Muscle layer of colon (tissue), 2 donors: Measurements from ENCODE around the gene TMEM120A.

Experiments
- H3K27ac ChIP-seq: one replicate; pipeline ENCODE4 v1.7.0; 2013; ENCODE audit warnings: low read depth, mild to moderate bottlenecking, low read length, moderate library complexity
- H3K27me3 ChIP-seq, 2 donors: one replicate each; pipeline ENCODE4 v1.7.0; 2013; ENCODE audit warnings: low read length in 2 of 2, mild to moderate bottlenecking in 2 of 2; ENCODE audit not compliant: insufficient read depth in 2 of 2, control insufficient read depth in 1 of 2
- H3K36me3 ChIP-seq: one replicate; pipeline ENCODE4 v1.7.0; 2013; ENCODE audit warnings: mild to moderate bottlenecking, low read length; ENCODE audit not compliant: insufficient read depth
- H3K4me1 ChIP-seq: one replicate; pipeline ENCODE4 v1.7.0; 2013; ENCODE audit warnings: mild to moderate bottlenecking, low read length; ENCODE audit not compliant: insufficient read depth
- H3K4me3 ChIP-seq, 2 donors: one replicate each; pipeline ENCODE4 v1.7.0; 2013; ENCODE audit warnings: low read length in 2 of 2, low read depth in 1 of 2, mild to moderate bottlenecking in 1 of 2, moderate library complexity in 1 of 2
- H3K9ac ChIP-seq: one replicate; pipeline ENCODE4 v1.7.0; 2013; ENCODE audit warnings: low read length
- H3K9me3 ChIP-seq: one replicate; pipeline ENCODE4 v1.7.0; 2013; ENCODE audit warnings: mild to moderate bottlenecking, low read length
- donor health status: abdominal sarcoma.
- donor health status: Adenocarcinoma of cecum.

The TMEM120A gene

GRCh38 chr7:75985009-75985517, 9.3 kb downstream of the TMEM120A start:
- no peak overlapping the region for H3K4me3 ChIP-seq
- no peak overlapping the region for H3K27ac ChIP-seq
- H3K9me3 ChIP-seq: no peaks in the 10 kb centered on the region
- peaks cover 47% of the 10 kb centered on the region for H3K36me3 ChIP-seq
- no peak overlapping the region for H3K9ac ChIP-seq
- H3K27me3 ChIP-seq: no peaks in the 10 kb centered on the region
- peaks cover 11% of the 10 kb centered on the region for H3K4me1 ChIP-seq

DNA sequence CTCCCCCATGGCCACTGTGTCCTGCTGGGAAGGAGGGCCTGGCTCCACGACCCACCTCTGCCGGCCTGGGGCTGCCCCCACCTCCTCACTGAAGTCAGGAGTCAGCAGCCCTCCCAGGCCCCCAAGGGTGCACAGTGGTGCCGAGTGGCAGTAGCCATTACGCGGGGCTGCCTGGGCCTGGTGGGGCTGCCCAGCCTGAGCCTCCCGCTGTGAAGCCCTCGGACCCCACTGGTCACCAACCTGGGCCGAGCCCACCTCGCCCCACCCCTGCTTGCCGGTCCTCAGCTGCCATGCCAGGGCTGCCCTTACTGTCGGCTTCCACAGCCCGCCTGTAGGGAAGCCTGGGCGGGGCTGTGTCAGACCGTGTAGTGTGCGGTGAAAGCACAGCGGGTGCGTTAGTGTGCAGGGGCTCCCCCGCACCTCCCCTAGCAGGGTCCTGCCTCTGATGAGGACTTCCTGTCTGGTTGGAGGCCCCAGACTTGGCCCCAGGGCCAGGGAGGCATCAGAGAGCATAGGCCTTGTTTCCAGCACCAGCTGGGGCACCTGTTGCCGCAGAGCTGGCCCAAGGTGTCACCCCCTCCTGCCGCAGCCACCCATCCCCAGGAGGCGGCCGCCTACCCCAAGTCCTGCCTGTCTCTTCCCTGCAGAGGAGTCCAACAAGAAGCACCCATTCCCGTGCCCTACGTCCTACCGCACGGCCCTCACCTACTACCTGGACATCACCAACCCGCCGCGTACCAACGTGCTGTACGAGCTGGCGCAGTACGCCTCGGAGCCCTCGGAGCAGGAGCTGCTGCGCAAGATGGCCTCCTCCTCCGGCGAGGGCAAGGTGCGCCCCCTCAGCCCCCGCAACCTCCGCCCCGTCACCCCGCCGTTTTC, 10.0 kb downstream of the TMEM120A start:
- H3K27ac ChIP-seq: no peak overlapping the region

DNA sequence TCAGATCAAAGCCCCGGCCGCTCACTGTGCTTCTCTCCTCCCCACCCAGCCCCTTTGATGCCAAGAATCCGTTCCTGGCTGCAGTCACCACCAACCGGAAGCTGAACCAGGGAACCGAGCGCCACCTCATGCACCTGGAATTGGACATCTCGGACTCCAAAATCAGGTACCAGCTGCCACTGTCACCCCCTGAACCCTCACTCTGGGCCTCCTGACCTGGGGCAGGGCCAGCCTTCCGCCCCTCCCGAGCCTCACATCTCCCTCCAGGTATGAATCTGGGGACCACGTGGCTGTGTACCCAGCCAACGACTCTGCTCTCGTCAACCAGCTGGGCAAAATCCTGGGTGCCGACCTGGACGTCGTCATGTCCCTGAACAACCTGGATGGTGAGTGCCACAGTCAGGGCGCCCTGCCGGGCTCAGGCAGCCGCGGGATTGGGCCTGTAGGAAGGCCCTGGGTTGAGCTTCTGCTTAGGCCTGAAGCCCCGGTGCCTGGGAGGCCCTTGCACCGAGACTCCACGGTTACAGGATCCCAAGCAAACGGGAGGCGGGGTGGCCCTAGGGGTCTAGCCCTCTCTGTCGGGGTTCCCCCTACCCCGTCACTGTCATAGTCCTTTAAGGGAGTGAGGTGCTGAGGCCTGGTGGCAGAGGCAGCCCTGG, 10.8 kb downstream of the TMEM120A start:
- H3K36me3 ChIP-seq: peaks cover 47% of the 10 kb centered on the region
- no peak overlapping the region for H3K9ac ChIP-seq
- no peaks in the 10 kb centered on the region for H3K4me1 ChIP-seq
- H3K4me3 ChIP-seq: no peak overlapping the region
- no peaks in the 10 kb centered on the region for H3K27me3 ChIP-seq
- H3K9me3 ChIP-seq: no peaks in the 10 kb centered on the region
- no peak overlapping the region for H3K27ac ChIP-seq

More for the DNA sequence above, 10.0 kb downstream of the TMEM120A start:
- no peak overlapping the region for H3K9ac ChIP-seq
- no peaks in the 10 kb centered on the region for H3K27me3 ChIP-seq
- H3K36me3 ChIP-seq: peaks cover 47% of the 10 kb centered on the region
- no peaks in the 10 kb centered on the region for H3K9me3 ChIP-seq
- H3K4me3 ChIP-seq: no peak overlapping the region
- H3K4me1 ChIP-seq: peaks cover 4% of the 10 kb centered on the region

DNA sequence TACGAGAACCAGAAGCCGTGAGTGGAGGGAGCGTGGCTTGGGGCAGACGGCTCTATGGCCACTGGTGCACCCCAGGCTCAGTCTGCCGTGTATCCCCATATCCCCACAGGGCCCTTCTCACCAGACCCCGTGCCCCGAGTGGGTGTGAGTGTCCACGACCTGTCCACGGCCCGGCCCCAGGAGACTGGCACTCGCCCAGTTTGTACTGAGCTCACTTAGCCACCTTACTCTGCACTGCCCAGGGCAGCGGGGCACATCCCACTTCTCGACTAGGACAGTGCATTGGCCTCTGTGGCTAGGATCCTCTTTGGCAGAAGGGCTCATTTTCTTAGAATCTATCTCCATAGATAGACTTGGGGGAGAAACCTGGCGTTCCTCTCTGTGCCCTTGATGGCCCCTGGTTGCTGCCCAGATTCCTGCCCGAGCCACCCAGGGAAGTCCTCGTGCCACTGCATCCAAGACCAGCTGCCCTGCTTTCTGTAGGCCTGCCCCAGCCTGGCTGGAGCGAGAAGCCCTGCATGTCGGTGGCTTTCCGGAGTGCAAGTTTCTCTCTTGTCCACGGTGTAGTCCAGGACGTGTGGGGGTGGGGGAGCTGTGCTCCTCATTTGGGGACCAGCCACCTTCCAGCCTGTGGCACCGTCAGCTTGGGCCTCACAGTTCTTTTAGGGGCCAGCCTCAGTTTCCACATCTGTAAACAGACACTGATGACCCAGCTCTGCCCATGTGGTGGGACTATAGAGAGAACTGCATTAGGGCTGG, 11.9 kb downstream of the TMEM120A start:
- no peaks in the 10 kb centered on the region for H3K27me3 ChIP-seq
- no peak overlapping the region for H3K27ac ChIP-seq
- no peak overlapping the region for H3K4me3 ChIP-seq
- peaks cover 47% of the 10 kb centered on the region for H3K36me3 ChIP-seq
- H3K4me1 ChIP-seq: no peaks in the 10 kb centered on the region
- H3K9ac ChIP-seq: no peak overlapping the region
- no peaks in the 10 kb centered on the region for H3K9me3 ChIP-seq

DNA sequence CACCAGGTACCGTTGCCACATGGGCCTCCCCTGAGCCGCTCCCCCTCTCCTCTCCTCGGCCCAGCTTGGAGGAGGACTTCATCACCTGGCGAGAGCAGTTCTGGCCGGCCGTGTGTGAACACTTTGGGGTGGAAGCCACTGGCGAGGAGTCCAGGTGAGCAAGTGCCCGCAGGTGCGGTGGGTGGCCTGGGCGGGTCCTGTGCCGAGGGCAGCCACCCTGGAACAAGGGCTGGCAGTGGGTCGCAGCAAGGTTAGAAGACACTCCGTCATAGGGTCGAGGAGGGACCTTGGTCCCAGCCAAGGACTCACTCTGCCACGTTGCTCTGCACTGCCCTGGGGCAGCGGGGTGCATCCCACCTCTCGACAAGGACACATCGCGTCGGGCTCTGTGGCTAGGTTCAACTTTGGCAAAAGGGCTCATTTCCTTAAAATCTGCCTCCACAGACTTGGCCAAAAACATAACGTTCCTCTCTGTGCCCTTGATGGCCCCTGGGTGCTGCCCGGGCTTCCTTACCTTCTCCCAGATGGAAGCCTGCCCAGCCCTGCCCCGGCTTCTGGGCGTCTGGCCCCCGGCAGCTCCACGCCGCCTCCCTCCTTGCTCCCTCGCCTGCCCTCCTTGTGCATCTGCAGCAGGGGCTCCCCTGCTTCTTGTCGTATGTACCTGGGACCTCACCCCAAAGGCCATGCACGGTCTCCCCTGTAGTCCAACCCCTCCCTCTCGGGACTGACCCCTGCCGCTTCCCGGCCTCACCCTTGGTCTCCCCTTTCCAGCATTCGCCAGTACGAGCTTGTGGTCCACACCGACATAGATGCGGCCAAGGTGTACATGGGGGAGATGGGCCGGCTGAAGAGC, 12.7 kb downstream of the TMEM120A start:
- peaks cover 47% of the 10 kb centered on the region for H3K36me3 ChIP-seq
- H3K4me1 ChIP-seq: no peaks in the 10 kb centered on the region
- no peak overlapping the region for H3K27ac ChIP-seq
- H3K27me3 ChIP-seq: no peaks in the 10 kb centered on the region
- no peak overlapping the region for H3K4me3 ChIP-seq
- no peak overlapping the region for H3K9ac ChIP-seq
- H3K9me3 ChIP-seq: no peaks in the 10 kb centered on the region

- Histone ChIP-seq H3K36me3 (peaks cover 41% of the 10 kb centered on the region), H3K27ac (no peak overlapping the region), H3K9me3 (no peaks in the 10 kb centered on the region), H3K4me1 (no peaks in the 10 kb centered on the region), H3K9ac (no peak overlapping the region), H3K27me3 (no peaks in the 10 kb centered on the region), H3K4me3 (no peak overlapping the region)
Observed at GRCh38 chr7:75981203-75981452, 13.3 kb downstream of the TMEM120A start.

- Histone ChIP-seq H3K4me1 (no peaks in the 10 kb centered on the region), H3K4me3 (no peak overlapping the region), H3K27me3 (no peaks in the 10 kb centered on the region), H3K9ac (no peak overlapping the region), H3K27ac (no peak overlapping the region), H3K36me3 (peaks cover 36% of the 10 kb centered on the region), H3K9me3 (no peaks in the 10 kb centered on the region)
Observed at GRCh38 chr7:75980430-75981202, 13.8 kb downstream of the TMEM120A start.

- Histone ChIP-seq H3K9ac (no peak overlapping the region), H3K9me3 (no peaks in the 10 kb centered on the region), H3K4me3 (no peak overlapping the region), H3K27me3 (no peaks in the 10 kb centered on the region), H3K4me1 (no peaks in the 10 kb centered on the region), H3K27ac (no peak overlapping the region), H3K36me3 (peaks cover 34% of the 10 kb centered on the region)
Observed at GRCh38 chr7:75979759-75980429, 14.5 kb downstream of the TMEM120A start.

- H3K4me3 ChIP-seq: no peak overlapping the region
- no peaks in the 10 kb centered on the region for H3K4me1 ChIP-seq
- H3K9ac ChIP-seq: no peak overlapping the region
- H3K9me3 ChIP-seq: no peaks in the 10 kb centered on the region
- peaks cover 24% of the 10 kb centered on the region for H3K36me3 ChIP-seq
- no peaks in the 10 kb centered on the region for H3K27me3 ChIP-seq
- no peak overlapping the region for H3K27ac ChIP-seq
Observed at GRCh38 chr7:75977743-75978142, 16.7 kb downstream of the TMEM120A start.
